Mammary epithelial cell (primary cell): Measurements from ENCODE around the gene SOS2.

Experiments used
- EZH2 ChIP-seq: IDR thresholded peaks from 2 replicates; pipeline ENCODE4 v1.6.1; 2012; ENCODE audit warnings: low read length, inconsistent platforms, borderline replicate concordance
- TF ChIP-seq, protein P1 (sequence below), 2 donors: IDR thresholded peaks in 1 of 2; conservative IDR thresholded peaks in 1 of 2; 2 replicates each; pipeline ENCODE4 v1.5.1; 2011 to 2012; ENCODE audit warnings: inconsistent platforms in 2 of 2, low read length in 2 of 2, mild to moderate bottlenecking in 2 of 2, control low read depth in 1 of 2, low read depth in 1 of 2; ENCODE audit not compliant: insufficient read depth in 1 of 2; ENCODE audit errors: extremely low read depth in 1 of 2

DNA sequence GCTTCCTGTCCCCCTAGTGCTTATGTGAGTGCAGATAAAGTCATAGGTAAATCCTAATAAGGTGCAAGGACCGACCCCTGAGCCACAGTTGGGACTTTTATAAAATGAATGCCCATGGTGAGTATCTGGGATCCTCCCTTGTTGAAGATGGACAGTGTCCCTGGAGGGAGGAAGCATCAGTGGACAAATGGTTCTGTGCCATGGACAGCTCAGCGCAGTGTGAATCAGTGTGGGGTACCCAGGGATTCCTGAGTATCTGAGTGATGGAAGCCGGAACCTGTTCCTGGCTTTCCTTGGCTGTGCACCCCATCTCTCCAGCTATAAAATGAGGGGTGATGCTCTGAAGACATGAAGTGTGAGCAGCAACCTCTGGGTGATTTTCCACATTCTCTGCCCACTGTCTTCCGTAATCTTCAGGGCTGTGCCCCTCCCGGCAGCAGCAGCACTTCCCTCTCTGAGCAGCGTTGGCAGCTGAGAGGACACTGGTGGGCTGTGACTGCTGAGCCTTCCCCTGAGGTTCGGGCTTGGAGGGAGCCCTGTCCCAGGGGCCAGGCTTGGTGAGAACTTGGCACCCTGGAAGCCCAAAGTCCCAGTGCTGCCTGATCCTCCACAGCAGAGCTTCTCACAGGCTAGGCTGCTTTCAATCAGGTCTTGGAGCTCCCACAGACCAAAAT is 140.0 kb downstream of the SOS2 start:
- no peak for TF ChIP-seq EZH2
- TF ChIP-seq, protein P1, sequence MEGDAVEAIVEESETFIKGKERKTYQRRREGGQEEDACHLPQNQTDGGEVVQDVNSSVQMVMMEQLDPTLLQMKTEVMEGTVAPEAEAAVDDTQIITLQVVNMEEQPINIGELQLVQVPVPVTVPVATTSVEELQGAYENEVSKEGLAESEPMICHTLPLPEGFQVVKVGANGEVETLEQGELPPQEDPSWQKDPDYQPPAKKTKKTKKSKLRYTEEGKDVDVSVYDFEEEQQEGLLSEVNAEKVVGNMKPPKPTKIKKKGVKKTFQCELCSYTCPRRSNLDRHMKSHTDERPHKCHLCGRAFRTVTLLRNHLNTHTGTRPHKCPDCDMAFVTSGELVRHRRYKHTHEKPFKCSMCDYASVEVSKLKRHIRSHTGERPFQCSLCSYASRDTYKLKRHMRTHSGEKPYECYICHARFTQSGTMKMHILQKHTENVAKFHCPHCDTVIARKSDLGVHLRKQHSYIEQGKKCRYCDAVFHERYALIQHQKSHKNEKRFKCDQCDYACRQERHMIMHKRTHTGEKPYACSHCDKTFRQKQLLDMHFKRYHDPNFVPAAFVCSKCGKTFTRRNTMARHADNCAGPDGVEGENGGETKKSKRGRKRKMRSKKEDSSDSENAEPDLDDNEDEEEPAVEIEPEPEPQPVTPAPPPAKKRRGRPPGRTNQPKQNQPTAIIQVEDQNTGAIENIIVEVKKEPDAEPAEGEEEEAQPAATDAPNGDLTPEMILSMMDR (conservative IDR thresholded peaks at IDR 0.05 in 1 of 2, IDR thresholded peaks at IDR 0.05 in 1 of 2; ENCODE audit: extremely low read depth in 1 of 2, insufficient read depth in 1 of 2, low read depth in 1 of 2, low read length in 2 of 2), result no peak
